WERI-Rb-1 (cell line): ENCODE results near the gene KAT2B.
A peak's percentile ranks its signal among the peaks of the same experiment; 100 is the strongest.

ENCODE experiments used
- DNase-seq: peaks from one replicate; pipeline ENCODE4 v3.0.0-alpha.2; 2020
- H3K27ac ChIP-seq: fragments of 250-450 bp; sonication (Bioruptor Pico); 2 replicates; pipeline ENCODE4 v1.5.1; 2020; ENCODE audit warnings: mild to moderate bottlenecking, moderate library complexity
- H3K27me3 ChIP-seq: fragments of 250-450 bp; sonication (Bioruptor Pico); 2 replicates; pipeline ENCODE4 v1.5.1; 2021; ENCODE audit warnings: mild to moderate bottlenecking, low read depth, moderate library complexity; ENCODE audit not compliant: insufficient read depth, severe bottlenecking
- H3K36me3 ChIP-seq: fragments of 250-450 bp; sonication (Bioruptor Pico); 2 replicates; pipeline ENCODE4 v1.5.1; 2020; ENCODE audit warnings: mild to moderate bottlenecking, moderate library complexity
- H3K4me3 ChIP-seq: 2 replicates; pipeline ENCODE4 v1.5.1; 2011; ENCODE audit warnings: low read depth, mild to moderate bottlenecking, control low read depth, low read length
- H3K9me3 ChIP-seq: fragments of 250-450 bp; sonication (Bioruptor Pico); 2 replicates; pipeline ENCODE4 v1.5.1; 2021; ENCODE audit warnings: mild to moderate bottlenecking, moderate library complexity; ENCODE audit not compliant: severe bottlenecking
- CTCF ChIP-seq: IDR thresholded peaks from 2 replicates; pipeline ENCODE4 v1.5.1; 2011; ENCODE audit warnings: low read depth, mild to moderate bottlenecking, control low read depth, inconsistent platforms, low read length

The KAT2B gene

DNA sequence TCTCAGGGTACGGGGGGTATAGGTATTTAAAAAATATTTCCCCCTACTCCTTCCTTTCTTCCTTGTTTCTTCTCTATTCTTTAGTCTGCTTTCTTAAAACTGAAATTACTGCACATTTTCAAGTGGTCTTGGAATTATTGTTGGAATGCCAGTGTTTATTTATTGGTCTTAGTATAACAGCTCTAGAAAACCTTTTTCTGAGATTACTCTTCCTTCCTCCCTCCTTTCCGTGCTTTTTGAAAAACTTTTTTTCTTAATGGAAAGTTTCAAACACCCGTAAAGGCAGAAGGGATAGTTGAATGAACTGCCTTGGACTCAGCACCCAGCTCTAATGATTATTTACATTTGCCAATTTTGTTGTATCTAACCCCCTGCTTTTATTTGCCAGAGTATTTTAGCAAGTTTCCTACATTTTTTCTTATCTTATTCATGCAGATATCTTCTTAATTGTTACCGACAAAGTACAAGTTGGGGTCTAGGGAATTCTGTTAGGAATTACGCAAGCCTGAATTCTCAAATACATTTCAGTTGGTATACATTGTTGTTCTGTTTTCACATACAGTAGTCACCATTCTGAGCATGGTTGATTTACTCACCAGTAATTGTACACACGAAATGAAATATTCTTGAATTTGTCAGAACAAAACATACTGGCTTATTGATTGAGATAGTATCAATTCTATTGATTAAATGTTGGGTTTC is 36.2 kb downstream of the KAT2B start:
- no peak for DNase-seq
- Histone ChIP-seq H3K9me3 (no peaks in the 10 kb centered on the region), H3K27ac (peak overlapping the region; percentile 6), H3K27me3 (no peaks in the 10 kb centered on the region), H3K36me3 (peaks cover 2% of the 10 kb centered on the region; the same call in 1 of the 2 replicates), H3K4me3 (no peak overlapping the region)
- TF ChIP-seq CTCF: no peak

DNA sequence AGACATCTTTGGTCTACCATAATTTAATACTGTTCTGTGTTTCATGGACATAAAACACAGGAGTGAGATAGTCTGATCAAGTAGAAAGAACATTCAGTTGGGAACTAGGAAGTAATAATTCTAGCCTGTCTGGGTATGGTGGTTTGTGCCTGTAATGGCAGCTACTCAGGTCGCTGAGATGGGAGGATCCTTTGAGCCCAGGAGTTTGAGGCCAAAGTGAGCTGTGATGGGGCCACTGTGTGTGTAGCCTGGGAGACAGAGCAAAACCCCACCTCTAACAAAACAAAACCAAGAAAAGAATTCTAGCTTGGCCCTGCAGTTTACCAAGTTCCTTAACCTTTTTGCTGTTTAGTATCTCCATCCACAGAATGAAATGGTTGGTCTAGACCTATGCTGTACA is 36.8 kb downstream of the KAT2B start:
- TF ChIP-seq CTCF: no peak
- Histone ChIP-seq H3K9me3 (no peaks in the 10 kb centered on the region), H3K27me3 (no peaks in the 10 kb centered on the region), H3K27ac (no peak overlapping the region), H3K36me3 (no peaks in the 10 kb centered on the region), H3K4me3 (no peak overlapping the region)
- no peak for DNase-seq

GRCh38 chr3:20078194-20078714 is 38.0 kb downstream of the KAT2B start:
- DNase-seq: peak; percentile 55
- no peaks in the 10 kb centered on the region for H3K36me3 ChIP-seq
- H3K27ac ChIP-seq: peak overlapping the region; percentile 69
- H3K27me3 ChIP-seq: no peaks in the 10 kb centered on the region
- no peak overlapping the region for H3K4me3 ChIP-seq
- TF ChIP-seq CTCF: no peak
- H3K9me3 ChIP-seq: no peaks in the 10 kb centered on the region

- H3K36me3 ChIP-seq: no peaks in the 10 kb centered on the region
- TF ChIP-seq CTCF: no peak
- no peak for DNase-seq
- H3K27me3 ChIP-seq: no peaks in the 10 kb centered on the region
- H3K27ac ChIP-seq: no peak overlapping the region
- H3K4me3 ChIP-seq: no peak overlapping the region
- H3K9me3 ChIP-seq: no peaks in the 10 kb centered on the region
Observed at GRCh38 chr3:20079621-20080020, 39.4 kb downstream of the KAT2B start.

DNA sequence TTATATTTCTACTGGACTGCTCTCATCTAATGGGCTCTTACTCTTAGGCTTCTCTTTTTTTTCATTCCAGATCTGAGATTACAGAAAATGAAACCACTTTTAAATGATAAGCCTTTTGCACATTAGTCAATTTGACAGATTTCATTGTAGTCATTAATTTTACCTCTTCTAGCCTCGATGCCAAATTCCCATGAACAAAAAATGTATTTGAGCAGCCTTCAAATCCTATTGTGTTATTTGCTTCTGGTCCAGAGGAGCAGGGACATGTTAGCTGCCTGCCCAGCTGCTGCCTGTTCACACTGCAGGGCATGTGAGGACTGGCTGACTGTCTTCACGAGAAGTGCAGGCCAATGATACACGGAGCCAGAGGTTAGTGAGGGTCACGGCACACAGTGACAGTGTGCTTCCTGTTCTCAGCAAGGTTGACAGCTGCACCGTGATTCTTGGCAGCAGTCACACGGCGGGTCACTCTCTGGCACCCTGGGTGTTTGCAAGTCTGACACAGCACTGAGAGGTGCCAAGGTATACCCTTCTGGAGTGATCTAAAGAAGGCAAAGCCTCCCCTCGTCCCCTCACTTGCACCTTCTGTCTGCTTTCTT is 40.8 kb downstream of the KAT2B start:
- Histone ChIP-seq H3K4me3 (no peak overlapping the region), H3K36me3 (no peaks in the 10 kb centered on the region), H3K27ac (peak overlapping the region; percentile 51), H3K27me3 (no peaks in the 10 kb centered on the region), H3K9me3 (no peaks in the 10 kb centered on the region)
- no peak for TF ChIP-seq CTCF
- DNase-seq: peak; percentile 82
